Measurements from ENCODE around the gene PRKG1. TPM values are rescaled to one million over a fixed set of nuclear protein-coding genes. Genes with fewer than 3 reads are reported as not detected.

Gene PRKG1
- polyA plus RNA-seq, 3 donors, result not detected

- no peak overlapping the region for H3K9ac ChIP-seq (ENCODE audit: insufficient read depth, low read length, poor library complexity, severe bottlenecking)
- Mint-ChIP-seq H3K27ac (no peak overlapping the region), H3K4me1 (no peaks in the 10 kb centered on the region), H3K4me3 (no peak overlapping the region), H3K36me3 (no peaks in the 10 kb centered on the region), H3K9me3 (peaks cover 0 to 5% (median 2%) of the 10 kb centered on the region in 7 donors), H3K27me3 (ENCODE audit: low read depth in 3 of 3) (no peaks in the 10 kb centered on the region)
- no peak overlapping the region for H2AFZ ChIP-seq (ENCODE audit: insufficient read depth, low read depth, low read length, poor library complexity, severe bottlenecking)
- no peak for DNase-seq
- TF ChIP-seq CTCF (IDR thresholded peaks at IDR 0.05), result no peak
- H3K36me3 ChIP-seq (replicated peaks in 1 of 2; ENCODE audit: control insufficient read depth in 1 of 2, insufficient read depth in 2 of 2, low read length in 2 of 2), result no peaks in the 10 kb centered on the region
- peaks cover 0 to 1% of the 10 kb centered on the region in 2 donors for H3K9me3 ChIP-seq (replicated peaks in 1 of 2; ENCODE audit: control insufficient read depth in 1 of 2, insufficient read depth in 1 of 2, low read length in 2 of 2)
- H3K4me3 ChIP-seq (replicated peaks in 1 of 3; ENCODE audit: low read depth in 2 of 3, low read length in 3 of 3), result no peak overlapping the region
- no peak overlapping the region for H3K27ac ChIP-seq (ENCODE audit: low read depth in 1 of 2, low read length in 2 of 2)
- no peaks in the 10 kb centered on the region for H3K27me3 ChIP-seq (ENCODE audit: control insufficient read depth in 2 of 2, insufficient read depth in 2 of 2, low read length in 2 of 2)
- no peak overlapping the region for H3K4me2 ChIP-seq (replicated peaks; ENCODE audit: extremely low read depth, low read length, poor library complexity, severe bottlenecking)
- no peaks in the 10 kb centered on the region for H3K4me1 ChIP-seq (ENCODE audit: control insufficient read depth in 1 of 2, insufficient read depth in 2 of 2, low read length in 2 of 2)
- H4K20me1 ChIP-seq (ENCODE audit: insufficient read depth, low read length), result no peaks in the 10 kb centered on the region
- no peaks in the 10 kb centered on the region for H3K79me2 ChIP-seq (ENCODE audit: insufficient read depth, low read length)
- intact Hi-C loops (cut with micrococcal nuclease), result no loop called here
Observed at GRCh38 chr10:51666456-51666855, 592.2 kb downstream of the PRKG1 start.

- H3K4me1 Mint-ChIP-seq, result no peaks in the 10 kb centered on the region
- Histone ChIP-seq H4K20me1 (ENCODE audit: insufficient read depth, low read length) (no peaks in the 10 kb centered on the region), H3K27ac (ENCODE audit: low read depth in 1 of 2, low read length in 2 of 2) (no peak overlapping the region), H3K27me3 (ENCODE audit: control insufficient read depth in 2 of 2, insufficient read depth in 2 of 2, low read length in 2 of 2) (no peaks in the 10 kb centered on the region), H3K36me3 (replicated peaks in 1 of 2; ENCODE audit: control insufficient read depth in 1 of 2, insufficient read depth in 2 of 2, low read length in 2 of 2) (no peaks in the 10 kb centered on the region), H3K9ac (ENCODE audit: insufficient read depth, low read length, poor library complexity, severe bottlenecking) (no peak overlapping the region), H3K79me2 (ENCODE audit: insufficient read depth, low read length) (no peaks in the 10 kb centered on the region), H3K4me1 (ENCODE audit: control insufficient read depth in 1 of 2, insufficient read depth in 2 of 2, low read length in 2 of 2) (no peaks in the 10 kb centered on the region), H3K4me3 (replicated peaks in 1 of 3; ENCODE audit: low read depth in 2 of 3, low read length in 3 of 3) (no peak overlapping the region), H3K4me2 (replicated peaks; ENCODE audit: extremely low read depth, low read length, poor library complexity, severe bottlenecking) (no peak overlapping the region), H2AFZ (ENCODE audit: insufficient read depth, low read depth, low read length, poor library complexity, severe bottlenecking) (no peak overlapping the region), H3K9me3 (replicated peaks in 1 of 2; ENCODE audit: control insufficient read depth in 1 of 2, insufficient read depth in 1 of 2, low read length in 2 of 2) (peaks cover 0 to 4% of the 10 kb centered on the region in 2 donors)
- peaks cover 0 to 9% (median 5%) of the 10 kb centered on the region in 7 donors for H3K9me3 Mint-ChIP-seq
- no peak overlapping the region for H3K4me3 Mint-ChIP-seq
- no peak overlapping the region for H3K27ac Mint-ChIP-seq
- WGBS (ENCODE audit: insufficient coverage), result 20% methylated on average over 1 of the region's 1 CpG
- H3K36me3 Mint-ChIP-seq, result no peaks in the 10 kb centered on the region
- no peak for TF ChIP-seq CTCF (IDR thresholded peaks at IDR 0.05)
- no peak for DNase-seq
- intact Hi-C loops (cut with micrococcal nuclease), result no loop called here
- no peaks in the 10 kb centered on the region for H3K27me3 Mint-ChIP-seq (ENCODE audit: low read depth in 3 of 3)
Observed at GRCh38 chr10:51667678-51668335, 593.5 kb downstream of the PRKG1 start.
